Activated CD4-positive, CD25-positive, alpha-beta regulatory T cell treated with anti-CD3 and anti-CD28 coated beads, Interleukin-2, amount 50 U/mL, for 24 hours (primary cell): ENCODE results near the gene SOBP.
A peak's percentile ranks its signal among the peaks of the same experiment; 100 is the strongest.
"Not testable (repeated sequence)": the region's sequence is repeated elsewhere in the genome, so short reads cannot be mapped to it uniquely, and the experiment has no call there.

Experiments used
- ATAC-seq, 2 donors: fragments of 150-1000 bp; cut with Tn5 transposase; one replicate each; pipeline ENCODE4 v1.10.0; 2021; ENCODE audit warnings: mild to moderate bottlenecking in 1 of 2, moderate library complexity in 1 of 2

The SOBP gene

DNA sequence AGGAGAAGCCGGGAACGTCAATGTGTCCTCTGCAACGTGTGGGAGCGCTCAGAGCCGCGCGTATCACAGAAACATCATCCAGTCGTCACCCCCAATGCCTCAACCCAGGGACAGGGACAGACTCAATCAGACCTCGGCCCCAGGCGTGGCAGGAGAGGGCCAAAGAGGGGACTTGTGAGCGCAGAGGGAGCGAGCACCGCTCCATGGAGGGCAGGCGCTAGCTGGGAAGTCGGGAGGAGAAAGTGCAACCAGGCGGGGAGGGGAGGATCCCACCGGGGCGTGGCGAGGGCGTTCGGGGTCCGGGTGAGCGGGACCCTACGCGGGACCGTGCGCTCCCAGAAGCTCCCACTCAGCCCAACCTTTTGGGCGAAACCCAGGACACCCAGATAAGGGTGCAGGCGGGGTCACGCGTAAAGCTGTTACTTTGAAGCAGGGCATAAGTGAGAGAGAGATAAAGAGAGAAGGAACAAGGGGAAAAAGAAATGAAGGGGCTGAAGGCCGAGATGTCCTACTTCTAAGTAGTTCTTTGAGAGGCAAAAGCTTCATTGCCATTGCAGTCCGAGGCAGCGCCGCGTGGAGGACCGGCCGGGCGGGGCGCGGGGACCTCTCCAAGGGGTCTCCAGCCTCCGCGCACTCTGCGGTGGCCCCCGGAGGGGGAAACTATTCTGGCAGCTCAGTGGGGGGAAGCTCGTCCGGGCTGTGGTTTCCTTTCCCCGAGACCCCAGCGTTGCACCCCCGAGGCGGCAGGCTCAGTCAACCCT is 862 bp upstream of the SOBP start:
- peak; percentile 2 to 6 for ATAC-seq

DNA sequence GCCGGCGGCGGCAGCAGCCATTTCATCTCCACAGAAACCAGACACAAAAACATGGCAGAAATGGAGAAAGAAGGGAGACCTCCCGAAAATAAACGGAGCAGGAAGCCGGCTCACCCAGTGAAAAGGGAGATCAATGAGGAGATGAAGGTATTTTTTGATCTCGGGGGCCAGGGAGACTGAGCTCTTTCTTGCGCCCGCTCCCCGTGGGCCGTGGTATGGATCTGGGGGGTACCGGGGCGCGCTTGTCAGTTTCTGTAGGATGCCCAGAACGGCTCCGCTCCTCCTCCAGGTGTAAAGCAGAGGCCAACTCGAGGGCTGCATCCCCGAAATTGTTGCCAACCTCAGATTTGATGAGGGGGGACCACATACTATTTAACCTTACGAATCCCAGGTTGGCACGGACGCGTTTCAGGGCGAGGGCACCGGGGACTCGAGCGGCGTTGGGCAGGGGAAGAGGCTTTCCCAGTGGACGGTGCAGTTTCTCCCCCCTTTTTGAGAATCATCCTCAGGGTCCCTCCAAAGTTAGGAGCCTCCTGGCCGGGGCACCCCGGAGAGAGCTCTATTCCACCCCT is 735 bp downstream of the SOBP start:
- ATAC-seq: peak in 1 of 2 donors; percentile 6

DNA sequence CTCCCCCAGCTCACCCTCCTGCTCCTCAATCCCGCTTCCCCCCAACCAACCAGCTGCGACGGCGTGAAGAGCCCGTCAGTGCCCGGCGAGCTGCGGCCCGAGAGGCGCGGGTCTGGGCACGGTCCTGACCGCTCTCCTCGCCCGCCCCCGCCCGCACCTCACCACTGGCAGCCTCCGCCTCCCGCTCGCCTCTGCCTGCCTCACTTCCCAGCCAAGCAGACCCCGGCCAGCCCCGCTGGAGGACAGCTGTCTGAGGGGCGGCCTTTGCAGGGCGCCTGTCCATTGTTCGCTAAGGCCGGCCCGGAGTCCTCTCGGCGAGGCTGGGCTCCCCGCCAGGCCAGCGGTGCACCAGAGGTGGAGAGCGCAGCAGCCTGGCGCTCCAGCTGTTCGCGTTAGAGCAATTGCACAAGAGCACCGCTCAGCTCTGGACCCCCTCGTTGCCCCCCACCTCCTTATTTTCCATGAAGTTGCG is 1.3 kb downstream of the SOBP start:
- ATAC-seq: no peak

DNA sequence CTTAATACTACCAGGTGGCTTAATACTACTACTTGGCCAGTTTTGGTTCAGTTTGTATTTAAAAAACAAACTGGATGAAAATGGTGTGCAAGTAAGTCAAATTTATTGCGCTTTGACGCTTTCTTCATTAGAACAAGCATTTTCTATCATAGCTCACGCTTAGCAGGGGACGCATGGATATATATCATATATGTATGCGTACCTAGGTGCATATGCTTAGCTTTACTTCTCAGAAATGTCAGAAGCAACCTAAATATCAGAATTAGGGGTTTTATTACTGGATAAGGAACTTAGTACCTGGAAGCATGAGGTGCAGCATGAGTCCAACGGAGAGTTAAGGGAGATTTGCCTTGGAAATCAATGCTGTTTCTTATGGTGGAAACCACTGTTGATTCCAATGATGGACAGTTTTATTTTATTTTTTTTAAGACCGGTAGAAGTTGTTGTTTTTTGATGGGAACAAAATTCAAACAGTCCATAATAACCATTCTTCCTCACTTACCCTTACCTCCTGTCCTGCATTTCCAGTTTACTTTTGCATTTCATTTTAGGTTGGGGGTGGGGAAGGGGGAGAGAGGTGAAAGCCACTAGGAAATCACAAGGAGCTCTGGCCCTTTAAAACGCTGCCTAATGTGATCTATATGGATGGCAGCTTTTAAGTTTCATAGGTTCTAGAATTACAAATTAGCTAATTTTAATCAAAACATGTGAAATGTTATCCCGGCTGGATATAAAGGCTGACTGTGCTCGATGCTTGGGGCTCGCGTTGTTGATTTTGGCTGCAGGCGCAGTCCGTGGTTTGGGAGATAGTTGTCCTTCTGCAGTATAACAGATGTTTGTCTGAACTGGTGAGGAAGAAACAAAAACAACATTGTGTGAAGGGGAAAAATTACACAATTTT is 2.1 kb downstream of the SOBP start:
- ATAC-seq: no peak

DNA sequence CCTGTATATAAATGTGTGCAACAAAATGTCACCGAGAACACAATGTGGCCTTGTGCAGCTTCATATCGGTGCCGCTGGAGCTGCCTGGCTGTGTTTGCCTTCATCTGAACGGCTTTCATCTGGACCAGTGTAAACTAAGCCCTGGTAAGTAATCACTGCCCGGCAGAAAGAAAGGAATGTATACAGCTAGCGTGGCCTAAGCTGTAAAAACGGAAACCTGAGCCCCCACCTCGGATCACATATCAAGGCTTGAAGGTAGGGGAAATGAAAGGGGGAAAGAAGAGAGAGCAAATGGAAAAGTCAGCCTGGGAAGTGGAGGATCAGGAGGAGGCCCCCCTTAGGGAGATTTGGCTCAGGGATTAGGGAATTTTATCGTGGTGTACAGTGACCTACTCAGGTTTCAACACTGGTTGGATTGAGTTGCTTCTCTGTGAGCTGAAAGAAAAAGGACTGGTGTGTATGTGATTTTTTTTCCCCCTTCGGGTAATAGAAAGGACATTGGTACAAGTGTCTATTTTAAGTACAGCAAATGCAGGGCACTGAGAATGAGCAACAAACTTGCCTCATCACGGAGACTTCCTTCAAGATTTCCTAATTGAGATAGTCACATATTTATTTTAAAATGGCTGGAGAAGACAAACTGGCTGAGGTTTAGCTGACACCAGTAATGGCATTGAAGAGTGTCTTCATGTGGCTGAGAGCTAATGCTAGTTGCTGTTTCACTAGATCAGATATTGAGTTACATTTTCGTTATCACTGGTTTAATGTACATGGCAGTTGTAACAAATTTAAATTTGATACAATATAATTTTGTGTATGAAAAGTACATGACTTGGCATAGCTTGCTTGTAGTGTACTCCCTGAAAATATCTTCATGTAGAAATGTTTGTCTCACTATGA is 3.5 kb downstream of the SOBP start:
- no peak for ATAC-seq

DNA sequence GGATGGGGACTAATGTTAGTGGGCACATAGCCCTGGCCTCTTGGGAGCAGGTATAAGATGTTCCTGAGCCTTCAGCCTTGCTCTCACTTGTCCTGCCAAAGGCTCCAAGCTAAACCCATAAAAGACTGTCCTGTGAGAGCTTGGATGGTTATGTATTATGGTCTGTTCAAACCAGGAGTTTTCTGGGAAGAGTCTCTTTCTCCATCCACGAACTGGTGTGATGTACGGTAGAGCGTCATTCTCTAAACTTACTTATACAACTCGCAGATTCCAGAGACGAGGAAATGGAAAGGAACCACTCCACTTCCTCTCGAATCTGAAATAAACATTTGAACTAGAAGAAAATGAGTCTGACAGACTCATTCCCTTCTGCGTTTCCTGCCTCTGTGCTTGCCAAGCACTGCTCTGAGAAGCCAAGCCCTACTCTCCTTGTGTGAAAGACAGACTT is 5.3 kb downstream of the SOBP start:
- ATAC-seq: no peak

DNA sequence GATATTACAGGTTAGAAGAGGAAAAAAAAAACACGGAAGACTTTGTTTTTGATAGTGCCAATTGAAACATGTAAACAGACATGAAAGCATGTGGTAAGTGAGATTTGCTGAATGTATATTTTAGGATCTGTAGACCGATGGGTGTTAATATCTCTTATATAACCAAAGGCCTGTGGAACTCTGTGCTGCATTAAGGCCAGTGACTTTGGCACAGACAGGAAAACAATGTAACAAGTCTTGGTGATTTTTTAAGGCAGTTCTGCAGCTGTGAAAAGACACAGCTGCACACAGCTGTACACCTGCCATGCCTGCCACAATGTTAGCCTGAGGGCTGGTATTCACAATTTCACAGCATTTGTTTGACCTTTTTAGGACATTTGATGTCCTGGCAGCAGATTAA is 6.1 kb downstream of the SOBP start:
- no peak for ATAC-seq

DNA sequence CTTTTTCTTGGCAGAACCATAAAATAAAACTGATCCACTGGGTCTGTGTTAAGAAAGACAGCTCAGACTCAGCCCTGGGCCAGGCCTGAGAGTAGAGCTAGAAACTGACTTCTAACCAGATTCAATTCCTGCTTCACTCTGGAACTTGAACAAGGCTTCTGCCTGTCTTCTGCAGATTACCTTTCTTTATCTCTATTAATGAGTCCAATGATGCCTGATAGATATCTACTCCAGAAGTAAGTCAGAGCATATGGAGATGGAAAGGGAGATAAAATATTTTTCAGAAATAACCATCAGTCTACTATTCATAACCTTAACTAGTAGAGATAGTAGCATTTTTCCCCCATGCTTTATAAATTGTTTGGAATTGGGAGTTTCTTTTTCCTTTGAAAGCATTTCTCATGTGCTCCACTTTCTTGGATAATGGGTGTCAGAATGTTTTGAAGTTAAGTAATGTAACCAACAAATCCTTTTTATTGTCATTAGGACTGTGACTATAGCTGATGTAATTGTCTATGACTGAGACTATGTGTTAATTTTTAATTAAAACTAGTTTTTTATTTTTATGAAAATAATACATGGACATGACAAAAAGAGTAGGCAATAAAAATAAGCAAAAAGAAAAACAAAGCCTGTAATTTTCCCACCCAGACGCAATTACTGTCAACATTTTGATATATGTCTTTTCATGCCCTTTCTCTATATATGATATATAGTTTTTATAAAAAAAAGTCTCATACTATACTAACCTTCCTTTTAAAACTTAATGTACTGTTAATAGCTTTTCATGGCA is 7.2 kb downstream of the SOBP start:
- no peak for ATAC-seq

DNA sequence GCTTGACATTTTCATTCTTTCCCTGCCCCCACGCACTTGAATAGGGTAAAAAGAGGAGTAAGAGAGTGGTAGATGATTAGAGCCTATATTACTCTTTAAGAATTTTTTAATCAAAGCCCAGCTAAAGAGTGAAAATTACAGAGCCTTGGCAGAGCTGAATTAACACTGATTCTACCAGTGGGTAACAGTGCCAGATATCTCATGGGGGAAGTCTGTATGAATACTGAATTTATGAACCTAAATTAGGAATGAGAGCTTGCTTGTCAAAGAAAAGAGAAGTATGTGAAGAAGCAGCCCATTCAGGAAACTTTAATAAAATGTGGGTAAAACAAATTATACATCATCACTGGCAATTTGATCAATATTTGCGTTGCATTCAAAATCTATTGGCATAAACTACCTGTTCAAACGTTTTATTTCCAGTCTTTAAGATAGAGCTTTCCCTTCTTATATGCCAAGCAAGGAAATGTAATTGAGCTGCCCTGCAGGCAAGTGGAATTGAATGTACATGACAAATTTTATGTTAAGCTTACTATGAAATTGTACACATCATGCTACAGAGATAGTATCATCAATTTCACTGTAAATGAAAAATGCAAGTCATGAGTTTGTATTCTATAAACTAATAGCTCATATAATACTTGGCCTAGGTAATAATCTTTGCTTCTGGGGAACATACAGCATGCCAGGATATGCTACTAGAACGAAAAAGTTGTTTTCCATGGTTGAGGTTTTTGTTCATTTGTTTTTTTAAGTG is 14.5 kb downstream of the SOBP start:
- ATAC-seq: no peak

DNA sequence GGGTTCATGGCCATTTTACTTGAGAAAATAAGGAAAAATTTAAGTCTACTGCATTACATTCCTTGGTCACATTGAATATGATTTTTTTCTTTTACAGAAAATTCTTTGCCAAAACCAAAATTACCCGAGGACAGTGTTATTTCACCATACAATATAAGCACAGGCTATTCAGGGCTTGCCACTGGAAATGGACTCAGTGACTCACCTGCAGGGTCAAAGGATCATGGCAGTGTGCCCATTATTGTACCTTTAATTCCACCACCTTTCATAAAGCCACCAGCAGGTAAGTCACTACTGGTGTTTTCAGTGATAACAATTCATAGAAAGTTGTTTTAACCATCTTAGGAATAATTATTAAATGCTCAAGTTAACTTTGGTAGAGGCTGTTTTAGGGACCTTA is 16.2 kb downstream of the SOBP start:
- ATAC-seq: no peak

DNA sequence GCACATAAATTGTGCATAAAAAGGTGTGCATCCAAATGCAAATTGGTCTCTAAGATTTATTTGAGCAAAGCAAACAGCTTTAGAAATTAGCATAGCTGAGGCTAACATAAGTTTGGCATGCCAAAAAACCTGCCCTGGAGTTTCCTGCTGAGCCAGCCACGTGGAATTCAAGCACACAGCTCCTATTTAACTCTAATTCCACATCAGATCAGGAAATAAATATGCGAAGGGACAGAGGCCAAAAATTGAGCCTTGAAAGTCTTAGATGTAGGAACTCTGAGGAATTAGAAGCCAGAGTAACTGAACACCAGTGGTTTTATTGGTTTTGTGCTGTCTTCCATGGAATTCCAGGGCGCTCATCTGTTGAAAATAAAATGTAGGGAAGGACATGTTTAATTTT is 19.6 kb downstream of the SOBP start:
- ATAC-seq: no peak

DNA sequence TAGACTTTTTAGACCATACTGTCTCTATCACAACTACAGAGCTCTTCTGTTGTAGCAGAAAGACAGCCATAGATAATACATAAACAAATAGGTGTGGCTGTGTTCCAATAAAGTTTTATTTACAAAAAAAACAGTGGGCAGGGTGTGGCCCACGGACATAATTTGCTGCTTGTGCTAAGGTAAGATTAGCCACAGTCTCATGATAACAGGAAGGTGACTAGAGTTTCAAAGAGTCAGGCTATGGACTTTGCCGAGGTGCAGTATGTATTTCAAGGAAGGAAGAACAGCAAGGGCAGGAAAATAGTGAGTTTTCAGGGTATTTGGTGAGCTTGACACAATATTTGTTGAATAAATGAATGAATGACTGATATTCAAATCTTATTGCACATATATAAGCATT is 20.2 kb downstream of the SOBP start:
- ATAC-seq: no peak

DNA sequence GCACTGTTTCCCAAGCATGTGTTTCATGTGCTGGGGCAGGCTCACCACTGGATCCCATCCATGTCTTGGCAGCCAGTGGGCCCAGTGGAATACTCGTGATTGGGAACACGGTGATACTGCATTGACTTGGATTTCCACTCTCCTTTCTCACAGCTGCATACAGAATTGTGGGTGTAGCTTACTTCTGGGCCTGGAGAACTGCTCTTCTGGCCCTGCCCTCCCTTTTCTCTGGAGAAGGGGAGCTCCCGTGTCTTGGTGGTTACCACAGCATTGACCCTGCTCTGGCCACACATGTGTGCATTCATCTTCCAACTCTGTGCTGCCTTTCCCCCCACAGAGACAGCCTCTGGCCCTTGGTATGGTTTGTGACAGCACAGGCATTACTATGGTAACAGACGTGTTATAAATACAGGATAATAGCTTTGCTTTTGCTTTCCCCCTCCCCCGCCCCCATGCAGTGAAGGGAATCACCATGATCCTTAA is 21.6 kb downstream of the SOBP start:
- no peak for ATAC-seq

DNA sequence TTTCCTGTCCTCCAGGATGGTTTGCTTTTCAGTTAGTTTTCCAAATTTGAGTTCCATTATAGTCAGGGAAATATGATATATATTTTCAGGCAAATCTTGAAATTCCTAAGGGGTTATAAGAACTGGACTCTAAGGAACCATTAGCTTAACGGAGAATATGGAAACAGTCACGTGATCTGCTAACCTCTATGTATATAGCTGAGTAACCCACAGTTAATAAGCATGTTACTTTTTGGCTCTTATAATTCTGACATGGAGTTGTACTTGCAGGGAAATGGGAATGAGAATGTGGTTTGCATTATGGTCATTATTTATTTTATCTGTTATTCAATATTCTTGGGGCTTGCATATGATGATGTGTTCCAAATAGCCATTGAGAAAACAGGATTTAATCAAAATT is 23.3 kb downstream of the SOBP start:
- ATAC-seq: no peak

DNA sequence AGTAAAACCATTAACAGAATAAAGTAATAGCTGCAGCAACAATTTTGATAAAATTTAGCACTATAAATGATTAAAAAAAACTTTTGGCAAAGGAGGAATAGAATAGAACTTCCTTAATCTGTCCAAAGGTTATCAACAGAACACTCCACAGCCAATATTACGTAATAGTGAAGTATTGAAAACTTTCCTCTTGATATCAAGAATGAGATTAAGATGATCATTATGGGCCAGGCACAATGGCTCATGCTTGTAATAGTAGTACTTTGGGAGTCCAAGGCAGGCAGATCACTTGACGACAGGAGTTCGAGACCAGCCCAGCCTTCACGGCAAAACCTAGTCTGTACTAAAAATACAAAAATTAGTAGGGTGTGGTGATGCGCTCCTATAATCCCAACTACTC is 26.0 kb downstream of the SOBP start:
- no peak for ATAC-seq

DNA sequence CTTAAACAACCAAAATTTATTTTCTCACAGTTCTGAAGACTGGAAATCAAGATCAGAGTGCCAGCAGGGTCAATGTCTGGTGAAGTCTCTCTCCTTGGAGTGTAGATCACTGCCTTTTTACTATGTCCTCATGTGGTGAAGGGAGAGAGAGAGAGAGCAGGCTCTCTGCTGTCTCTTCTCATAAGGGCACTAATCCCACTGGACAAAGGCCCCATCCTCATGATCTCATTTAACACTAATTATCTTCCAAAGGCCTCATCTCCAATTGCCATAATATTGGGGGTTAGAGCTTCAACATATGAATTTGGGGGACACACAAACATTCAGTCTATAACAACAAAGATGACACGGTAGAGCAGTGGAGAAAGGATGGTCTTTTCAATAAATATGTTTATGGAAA is 27.4 kb downstream of the SOBP start:
- no peak for ATAC-seq

DNA sequence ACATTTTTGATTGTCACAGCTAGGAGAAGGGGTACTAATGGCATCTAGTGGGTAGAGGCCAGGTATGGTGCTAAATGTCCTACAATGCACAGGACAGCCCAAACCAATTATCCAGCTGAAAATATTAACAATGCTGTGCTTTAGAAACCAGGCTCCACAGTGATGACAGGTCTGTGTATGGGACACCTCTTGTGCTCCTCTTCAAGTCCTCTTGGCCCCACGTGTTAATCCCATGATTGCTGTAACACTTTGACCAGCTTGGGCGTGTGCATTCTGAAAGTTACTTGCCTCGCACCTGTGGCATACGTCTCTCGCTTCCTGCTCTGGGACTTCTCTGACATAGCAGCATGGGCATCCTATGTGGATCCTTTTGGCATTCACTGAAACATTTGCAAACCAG is 29.3 kb downstream of the SOBP start:
- ATAC-seq: not testable (repeated sequence)

DNA sequence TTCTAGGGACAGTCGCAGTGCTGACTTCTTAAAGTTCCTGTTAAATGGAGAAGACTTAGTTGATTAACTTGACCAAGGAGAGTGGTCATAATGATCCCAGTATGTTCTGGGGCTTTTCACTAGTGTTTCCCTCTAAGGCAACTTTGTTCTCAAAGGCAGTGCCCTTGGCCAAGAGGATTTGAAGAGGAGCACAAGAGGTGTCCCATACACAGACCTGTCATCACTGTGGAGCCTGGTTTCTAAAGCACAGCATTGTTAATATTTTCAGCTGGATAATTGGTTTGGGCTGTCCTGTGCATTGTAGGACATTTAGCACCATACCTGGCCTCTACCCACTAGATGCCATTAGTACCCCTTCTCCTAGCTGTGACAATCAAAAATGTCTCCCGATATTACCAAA is 30.8 kb downstream of the SOBP start:
- not testable (repeated sequence) for ATAC-seq

DNA sequence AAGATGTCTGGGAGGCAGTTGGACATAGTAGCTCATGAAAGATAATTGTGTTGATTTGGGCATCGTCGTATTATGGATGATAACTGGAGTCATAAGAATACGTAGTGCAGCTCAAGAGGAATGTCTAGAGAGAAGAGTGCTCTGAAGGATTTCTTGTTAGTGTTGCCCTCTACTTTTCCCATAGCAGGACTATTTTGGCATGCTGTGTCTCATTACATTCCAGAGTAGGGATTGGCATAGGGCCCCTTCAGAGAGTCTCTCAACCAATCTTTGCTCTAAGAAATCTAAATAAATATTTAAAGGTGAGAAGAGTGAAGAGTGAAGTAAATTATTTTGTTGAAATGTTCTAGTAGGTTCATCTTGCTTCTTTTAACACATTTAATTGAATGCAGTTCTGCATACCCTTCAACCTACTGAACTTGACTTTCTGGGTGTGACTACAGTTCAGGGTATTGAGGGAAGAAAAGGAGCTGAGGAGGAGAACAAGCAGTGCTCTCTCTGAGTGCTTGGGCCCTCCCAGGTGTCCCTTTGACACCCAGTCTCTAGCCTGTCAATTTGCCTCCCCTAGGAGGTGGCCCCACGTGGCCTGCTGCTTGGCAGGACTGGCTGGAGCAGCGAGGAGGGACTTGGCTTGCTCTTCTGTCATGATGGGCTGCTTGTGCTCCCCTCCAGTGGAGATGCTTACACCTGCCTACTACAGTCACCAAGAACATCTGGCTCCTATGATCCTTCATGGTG is 33.3 kb downstream of the SOBP start:
- no peak for ATAC-seq

DNA sequence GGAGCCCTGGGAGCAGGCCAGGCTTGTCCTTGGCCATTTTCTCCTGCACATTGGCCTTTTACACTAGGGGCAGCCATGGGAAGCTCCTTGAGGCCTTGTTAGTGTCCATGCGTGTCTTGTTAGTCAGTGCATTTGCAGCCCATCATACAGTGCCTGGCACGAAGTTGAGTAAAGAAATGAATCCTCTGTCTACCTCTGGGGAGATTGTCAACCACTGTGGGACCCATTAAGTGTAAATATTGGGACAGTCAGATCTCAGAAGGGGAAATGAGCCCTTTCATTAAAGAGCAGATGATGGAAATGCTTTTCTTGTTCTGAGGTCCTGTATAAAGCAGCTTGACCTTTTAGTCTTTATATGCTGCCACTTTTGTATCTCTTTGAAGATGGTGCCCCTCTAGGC is 33.9 kb downstream of the SOBP start:
- ATAC-seq: no peak
